ENCODE measurements around the gene PDCD6IP.

DNA sequence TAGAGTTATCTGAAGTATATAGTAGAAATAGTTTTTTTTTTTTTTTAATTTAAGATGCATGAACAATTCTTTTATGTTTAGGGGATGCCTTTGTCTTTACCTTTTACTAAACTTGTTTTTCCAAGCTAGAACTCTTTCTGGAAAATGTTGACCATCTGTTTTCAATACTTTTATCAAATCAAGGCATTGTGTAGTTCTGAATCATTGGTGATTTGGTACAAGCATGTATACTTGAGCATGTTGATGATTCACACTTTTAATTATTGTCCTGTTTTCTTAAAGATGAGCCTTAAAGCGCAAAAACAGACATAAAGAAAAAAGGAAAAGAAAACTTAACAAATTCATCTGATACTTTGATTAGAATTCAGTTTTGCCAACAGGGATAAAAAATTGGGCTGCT, 28.3 kb downstream of the PDCD6IP start:
- no peak for TF ChIP-seq POLR2A (IDR thresholded peaks at IDR 0.05)
- TF ChIP-seq, protein P1, sequence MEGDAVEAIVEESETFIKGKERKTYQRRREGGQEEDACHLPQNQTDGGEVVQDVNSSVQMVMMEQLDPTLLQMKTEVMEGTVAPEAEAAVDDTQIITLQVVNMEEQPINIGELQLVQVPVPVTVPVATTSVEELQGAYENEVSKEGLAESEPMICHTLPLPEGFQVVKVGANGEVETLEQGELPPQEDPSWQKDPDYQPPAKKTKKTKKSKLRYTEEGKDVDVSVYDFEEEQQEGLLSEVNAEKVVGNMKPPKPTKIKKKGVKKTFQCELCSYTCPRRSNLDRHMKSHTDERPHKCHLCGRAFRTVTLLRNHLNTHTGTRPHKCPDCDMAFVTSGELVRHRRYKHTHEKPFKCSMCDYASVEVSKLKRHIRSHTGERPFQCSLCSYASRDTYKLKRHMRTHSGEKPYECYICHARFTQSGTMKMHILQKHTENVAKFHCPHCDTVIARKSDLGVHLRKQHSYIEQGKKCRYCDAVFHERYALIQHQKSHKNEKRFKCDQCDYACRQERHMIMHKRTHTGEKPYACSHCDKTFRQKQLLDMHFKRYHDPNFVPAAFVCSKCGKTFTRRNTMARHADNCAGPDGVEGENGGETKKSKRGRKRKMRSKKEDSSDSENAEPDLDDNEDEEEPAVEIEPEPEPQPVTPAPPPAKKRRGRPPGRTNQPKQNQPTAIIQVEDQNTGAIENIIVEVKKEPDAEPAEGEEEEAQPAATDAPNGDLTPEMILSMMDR (IDR thresholded peaks at IDR 0.05), result no peak

All from testis (tissue), 2 donors.